Fibroblast of lung (primary cell): ENCODE measurements around the gene CORO7.

Experiments used
- CTCF ChIP-seq, 2 donors: IDR thresholded peaks in 1 of 2; conservative IDR thresholded peaks in 1 of 2; 1 replicate in 1 of 2; 2 replicates in 1 of 2; pipeline ENCODE4 v1.5.1; 2011 to 2012; ENCODE audit warnings: low read length in 2 of 2, control low read depth in 1 of 2, inconsistent platforms in 1 of 2, low read depth in 1 of 2, mild to moderate bottlenecking in 1 of 2
- EZH2 ChIP-seq: IDR thresholded peaks from 2 replicates; pipeline ENCODE4 v1.5.1; 2012; ENCODE audit warnings: low read length, control low read depth, mild to moderate bottlenecking; ENCODE audit errors: missing control alignments

DNA sequence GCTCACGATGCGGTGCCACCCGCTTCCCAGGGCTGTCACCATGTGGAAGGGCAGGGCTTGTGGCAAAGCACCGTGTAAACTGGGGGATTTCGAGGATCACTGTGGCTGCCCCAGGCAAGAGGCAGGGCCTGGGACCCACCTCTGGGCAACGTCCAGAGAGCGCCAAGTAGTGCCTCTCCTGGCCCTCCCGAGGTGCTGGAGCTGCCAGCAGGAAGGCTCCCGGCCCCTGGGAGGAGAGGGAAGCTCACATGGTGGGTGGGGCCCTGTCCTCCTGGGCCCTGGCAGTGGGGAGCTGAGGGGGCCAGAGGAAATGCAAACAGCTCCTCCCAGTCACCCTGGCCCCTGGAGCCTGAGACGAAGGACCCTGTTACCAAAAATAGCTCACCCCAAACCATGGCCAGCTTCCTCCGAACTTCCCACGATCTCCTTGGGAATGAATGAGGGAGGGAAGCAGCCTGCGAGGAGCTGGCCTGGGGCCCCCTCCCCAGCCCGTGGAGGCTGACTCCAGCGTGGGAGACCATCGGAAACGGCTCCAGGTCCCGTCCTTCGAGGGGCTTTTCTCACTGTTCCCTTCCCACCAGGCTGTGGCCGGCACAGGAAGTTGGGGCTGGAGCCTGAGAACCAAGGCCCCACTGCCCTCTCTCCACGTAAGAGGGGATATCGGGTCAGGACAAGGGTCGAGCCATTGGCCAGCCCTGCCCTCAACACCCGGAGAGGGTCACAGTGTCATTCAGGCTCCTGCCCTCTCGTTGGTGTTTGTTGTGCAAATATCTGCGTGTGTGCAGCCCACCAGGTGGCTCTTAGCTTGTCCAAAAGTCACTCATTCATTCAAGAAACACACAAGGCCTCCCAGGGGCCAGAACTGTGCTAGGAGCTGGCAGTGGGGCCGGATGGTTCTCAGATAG lies 27.1 kb downstream of the CORO7 start:
- TF ChIP-seq CTCF (conservative IDR thresholded peaks at IDR 0.05 in 1 of 2, IDR thresholded peaks at IDR 0.05 in 1 of 2; ENCODE audit: low read depth in 1 of 2, low read length in 2 of 2) (no peak), EZH2 (no peak)
